ENCODE results near the gene CD34.

- TF ChIP-seq ZBTB21 (tag by site-specific recombination; IDR thresholded peaks at IDR 0.05) = no peak
- TF ChIP-seq, protein P1, sequence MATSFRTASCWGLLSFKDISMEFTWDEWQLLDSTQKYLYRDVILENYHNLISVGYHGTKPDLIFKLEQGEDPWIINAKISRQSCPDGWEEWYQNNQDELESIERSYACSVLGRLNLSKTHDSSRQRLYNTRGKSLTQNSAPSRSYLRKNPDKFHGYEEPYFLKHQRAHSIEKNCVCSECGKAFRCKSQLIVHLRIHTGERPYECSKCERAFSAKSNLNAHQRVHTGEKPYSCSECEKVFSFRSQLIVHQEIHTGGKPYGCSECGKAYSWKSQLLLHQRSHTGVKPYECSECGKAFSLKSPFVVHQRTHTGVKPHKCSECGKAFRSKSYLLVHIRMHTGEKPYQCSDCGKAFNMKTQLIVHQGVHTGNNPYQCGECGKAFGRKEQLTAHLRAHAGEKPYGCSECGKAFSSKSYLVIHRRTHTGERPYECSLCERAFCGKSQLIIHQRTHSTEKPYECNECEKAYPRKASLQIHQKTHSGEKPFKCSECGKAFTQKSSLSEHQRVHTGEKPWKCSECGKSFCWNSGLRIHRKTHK (tag by site-specific recombination; IDR thresholded peaks at IDR 0.05) = no peak
- TF ChIP-seq ZNF114 (tag by site-specific recombination; IDR thresholded peaks at IDR 0.05) = no peak
- TF ChIP-seq, protein P2, sequence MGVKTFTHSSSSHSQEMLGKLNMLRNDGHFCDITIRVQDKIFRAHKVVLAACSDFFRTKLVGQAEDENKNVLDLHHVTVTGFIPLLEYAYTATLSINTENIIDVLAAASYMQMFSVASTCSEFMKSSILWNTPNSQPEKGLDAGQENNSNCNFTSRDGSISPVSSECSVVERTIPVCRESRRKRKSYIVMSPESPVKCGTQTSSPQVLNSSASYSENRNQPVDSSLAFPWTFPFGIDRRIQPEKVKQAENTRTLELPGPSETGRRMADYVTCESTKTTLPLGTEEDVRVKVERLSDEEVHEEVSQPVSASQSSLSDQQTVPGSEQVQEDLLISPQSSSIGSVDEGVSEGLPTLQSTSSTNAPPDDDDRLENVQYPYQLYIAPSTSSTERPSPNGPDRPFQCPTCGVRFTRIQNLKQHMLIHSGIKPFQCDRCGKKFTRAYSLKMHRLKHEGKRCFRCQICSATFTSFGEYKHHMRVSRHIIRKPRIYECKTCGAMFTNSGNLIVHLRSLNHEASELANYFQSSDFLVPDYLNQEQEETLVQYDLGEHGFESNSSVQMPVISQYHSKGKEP (tag by site-specific recombination; IDR thresholded peaks at IDR 0.05) = no peak
- TF ChIP-seq ZNF776 (tag by site-specific recombination; IDR thresholded peaks at IDR 0.05; ENCODE audit: borderline replicate concordance) = no peak
- TF ChIP-seq EGR2 (tag by site-specific recombination; IDR thresholded peaks at IDR 0.05; ENCODE audit: low read depth) = no peak
- TF ChIP-seq, protein P3, sequence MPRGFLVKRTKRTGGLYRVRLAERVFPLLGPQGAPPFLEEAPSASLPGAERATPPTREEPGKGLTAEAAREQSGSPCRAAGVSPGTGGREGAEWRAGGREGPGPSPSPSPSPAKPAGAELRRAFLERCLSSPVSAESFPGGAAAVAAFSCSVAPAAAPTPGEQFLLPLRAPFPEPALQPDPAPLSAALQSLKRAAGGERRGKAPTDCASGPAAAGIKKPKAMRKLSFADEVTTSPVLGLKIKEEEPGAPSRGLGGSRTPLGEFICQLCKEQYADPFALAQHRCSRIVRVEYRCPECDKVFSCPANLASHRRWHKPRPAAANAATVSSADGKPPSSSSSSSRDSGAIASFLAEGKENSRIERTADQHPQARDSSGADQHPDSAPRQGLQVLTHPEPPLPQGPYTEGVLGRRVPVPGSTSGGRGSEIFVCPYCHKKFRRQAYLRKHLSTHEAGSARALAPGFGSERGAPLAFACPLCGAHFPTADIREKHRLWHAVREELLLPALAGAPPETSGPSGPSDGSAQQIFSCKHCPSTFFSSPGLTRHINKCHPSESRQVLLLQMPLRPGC (tag by site-specific recombination; IDR thresholded peaks at IDR 0.05) = no peak
- TF ChIP-seq, protein P4, sequence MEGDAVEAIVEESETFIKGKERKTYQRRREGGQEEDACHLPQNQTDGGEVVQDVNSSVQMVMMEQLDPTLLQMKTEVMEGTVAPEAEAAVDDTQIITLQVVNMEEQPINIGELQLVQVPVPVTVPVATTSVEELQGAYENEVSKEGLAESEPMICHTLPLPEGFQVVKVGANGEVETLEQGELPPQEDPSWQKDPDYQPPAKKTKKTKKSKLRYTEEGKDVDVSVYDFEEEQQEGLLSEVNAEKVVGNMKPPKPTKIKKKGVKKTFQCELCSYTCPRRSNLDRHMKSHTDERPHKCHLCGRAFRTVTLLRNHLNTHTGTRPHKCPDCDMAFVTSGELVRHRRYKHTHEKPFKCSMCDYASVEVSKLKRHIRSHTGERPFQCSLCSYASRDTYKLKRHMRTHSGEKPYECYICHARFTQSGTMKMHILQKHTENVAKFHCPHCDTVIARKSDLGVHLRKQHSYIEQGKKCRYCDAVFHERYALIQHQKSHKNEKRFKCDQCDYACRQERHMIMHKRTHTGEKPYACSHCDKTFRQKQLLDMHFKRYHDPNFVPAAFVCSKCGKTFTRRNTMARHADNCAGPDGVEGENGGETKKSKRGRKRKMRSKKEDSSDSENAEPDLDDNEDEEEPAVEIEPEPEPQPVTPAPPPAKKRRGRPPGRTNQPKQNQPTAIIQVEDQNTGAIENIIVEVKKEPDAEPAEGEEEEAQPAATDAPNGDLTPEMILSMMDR (tag by site-specific recombination; IDR thresholded peaks at IDR 0.05) = no peak
- TF ChIP-seq ZNF280D (tag by site-specific recombination; IDR thresholded peaks at IDR 0.05) = no peak
- TF ChIP-seq ZXDB (tag by site-specific recombination; IDR thresholded peaks at IDR 0.05) = no peak
Observed at GRCh38 chr1:207949571-207950195, 38.8 kb upstream of the CD34 start.

Measured in HEK293 (cell line).